Measurements from ENCODE around the gene HNRNPL. TPM values are rescaled to one million over a fixed set of nuclear protein-coding genes. Genes with fewer than 3 reads are reported as not detected.
"Not testable (repeated sequence)": the region's sequence is repeated elsewhere in the genome, so short reads cannot be mapped to it uniquely, and the experiment has no call there.

Gene HNRNPL
- total and polyA plus RNA-seq, 9 of the 15 experiments (the other 6 are each of a cell fraction or from before 2014, with no cell fraction given) = 39.5 to 610 (median 299) TPM

GRCh38 chr19:38821230-38821825 lies 28.5 kb downstream of the HNRNPL start:
- TF ChIP-seq POLR2G (IDR thresholded peaks at IDR 0.05; ENCODE audit: low read depth, low read length) (0 out of 2 replicates have a peak, but pooled peaks have one; percentile 26), RBFOX2 (IDR thresholded peaks at IDR 0.05; ENCODE audit: low read depth, low read length) (0 out of 2 replicates have a peak, but pooled peaks have one; percentile 23), HLTF (IDR thresholded peaks at IDR 0.05) (peak; percentile 60)
- H3K9me3 ChIP-seq (replicated peaks; ENCODE audit: control insufficient read depth, insufficient read depth, low read depth, low read length); H3K4me2 ChIP-seq (ENCODE audit: insufficient read depth, low read length); FAIRE-seq; H3K27ac ChIP-seq (ENCODE audit: extremely low read depth, low read depth, low read length); H3K4me3 ChIP-seq; BruUV-seq (replicated peaks); ATAC-seq; CTCF ChIA-PET (ENCODE audit: low intra/inter-chr PET ratio); H3K9ac ChIP-seq (ENCODE audit: insufficient read depth in 1 of 2, low read depth in 2 of 2, low read length in 2 of 2); H3K79me2 ChIP-seq (ENCODE audit: control insufficient read depth, insufficient read depth, low read length); H3K9me1 ChIP-seq (ENCODE audit: control insufficient read depth, insufficient read depth, low read length); intact Hi-C loops (cut with micrococcal nuclease); H2AFZ ChIP-seq (ENCODE audit: low read depth, low read length); in situ Hi-C loops (cut with MboI); H3K27me3 ChIP-seq (ENCODE audit: control insufficient read depth in 2 of 2, insufficient read depth in 2 of 2, low read length in 2 of 2); DNase-seq (ENCODE audit: extremely low read depth in 1 of 4, low spot score in 3 of 4); H4K20me1 ChIP-seq (replicated peaks; ENCODE audit: control insufficient read depth, insufficient read depth, low read length): not testable (repeated sequence)
- POLR2A ChIA-PET = interaction anchor here (0.6 to 1.5 kb wide), 4 partner anchors 11 to 185 kb away, joined by 3 to 6 read pairs (median 4); partner anchors contain the start of gene ECH1
- H3K36me3 ChIP-seq (ENCODE audit: control insufficient read depth, insufficient read depth, low read length) = peaks cover 12% of the 10 kb centered on the region; the same call in 2 of the 3 replicates
- H3K4me1 ChIP-seq (replicated peaks in 1 of 2; ENCODE audit: control insufficient read depth in 2 of 2, insufficient read depth in 2 of 2, low read length in 2 of 2) = peaks cover 20 to 40% of the 10 kb centered on the region in 2 experiments
- WGBS (ENCODE audit: insufficient coverage, low coverage, missing lambda C conversion rate) = 100% methylated on average over 4 of the region's 29 CpGs

GRCh38 chr19:38819231-38819920 lies 30.4 kb downstream of the HNRNPL start:
- BruUV-seq (replicated peaks) = no TSS peak
- Histone ChIP-seq H3K27ac (ENCODE audit: extremely low read depth, low read depth, low read length) (peak overlapping the region; percentile 67), H3K9ac (ENCODE audit: insufficient read depth in 1 of 2, low read depth in 2 of 2, low read length in 2 of 2) (peak overlapping the region in 1 of 2 experiments; percentile 59; a peak in 2 of 4 replicates), H3K4me3 (no peak overlapping the region), H3K4me2 (ENCODE audit: insufficient read depth, low read length) (peak overlapping the region; percentile 69), H3K79me2 (ENCODE audit: control insufficient read depth, insufficient read depth, low read length) (no peaks in the 10 kb centered on the region), H2AFZ (ENCODE audit: low read depth, low read length) (no peak overlapping the region), H4K20me1 (replicated peaks; ENCODE audit: control insufficient read depth, insufficient read depth, low read length) (no peaks in the 10 kb centered on the region), H3K27me3 (ENCODE audit: control insufficient read depth in 2 of 2, insufficient read depth in 2 of 2, low read length in 2 of 2) (no peaks in the 10 kb centered on the region), H3K9me3 (replicated peaks; ENCODE audit: control insufficient read depth, insufficient read depth, low read depth, low read length) (peaks cover 8% of the 10 kb centered on the region), H3K9me1 (ENCODE audit: control insufficient read depth, insufficient read depth, low read length) (no peaks in the 10 kb centered on the region), H3K36me3 (ENCODE audit: control insufficient read depth, insufficient read depth, low read length) (peaks cover 22% of the 10 kb centered on the region; the same call in 2 of the 3 replicates), H3K4me1 (replicated peaks in 1 of 2; ENCODE audit: control insufficient read depth in 2 of 2, insufficient read depth in 2 of 2, low read length in 2 of 2) (peaks cover 20 to 53% of the 10 kb centered on the region in 2 experiments)
- in situ Hi-C loops (cut with MboI) (no loop called here), intact Hi-C loops (cut with micrococcal nuclease) (loop anchor here (1.0 kb wide), 1 partner anchor 31 kb away; no protein-coding TSS in a partner anchor)
- WGBS (ENCODE audit: insufficient coverage, low coverage, missing lambda C conversion rate) = 34% methylated on average over 13 of the region's 13 CpGs
- peak; percentile 81 to 93 (median 88) for DNase-seq (ENCODE audit: extremely low read depth in 1 of 4, low spot score in 3 of 4)
- ChIA-PET CTCF (ENCODE audit: low intra/inter-chr PET ratio) (no interaction called here), POLR2A (interaction anchor here (0.7 to 1.2 kb wide), 6 partner anchors 8 to 70 kb away, joined by 3 to 4 read pairs (median 3); no protein-coding TSS in a partner anchor)
- peak; percentile 98 for ATAC-seq
- FAIRE-seq = peak; percentile 99
- no peak for TF ChIP-seq TBP (optimal IDR thresholded peaks at IDR 0.05; ENCODE audit: low read depth, low read length)
- TF ChIP-seq PYGO2 (tag; IDR thresholded peaks at IDR 0.05) = no peak
- no peak for TF ChIP-seq JUNB (CRISPR knock-in tag; conservative IDR thresholded peaks at IDR 0.05)
- TF ChIP-seq ARID3B (CRISPR knock-in tag; IDR thresholded peaks at IDR 0.05; ENCODE audit: borderline replicate concordance) = no peak
- no peak for TF ChIP-seq TAF7 (tag; IDR thresholded peaks at IDR 0.05)
- no peak for TF ChIP-seq BRD4 (IDR thresholded peaks at IDR 0.05)
- peak; percentile 72; the same call in 1 of the 2 replicates for TF ChIP-seq SMARCA4 (IDR thresholded peaks at IDR 0.05)
- TF ChIP-seq PTTG1 (tag; IDR thresholded peaks at IDR 0.05; ENCODE audit: low read depth) = no peak
- peak; percentile 67 for TF ChIP-seq POLR2AphosphoS5 (IDR thresholded peaks at IDR 0.05; ENCODE audit: control insufficient read depth, insufficient read depth, low read depth, low read length)
- no peak for TF ChIP-seq SMAD2 (IDR thresholded peaks at IDR 0.05; ENCODE audit: low read depth, low read length)
- no peak for TF ChIP-seq GATAD2B (IDR thresholded peaks at IDR 0.05; ENCODE audit: borderline replicate concordance)
